IMR-90 (cell line): ENCODE data around the gene FBXO34. TPM values are rescaled to one million over a fixed set of nuclear protein-coding genes. Genes with fewer than 3 reads are reported as not detected.

ENCODE experiments used
- ATAC-seq: fragments of 200-7000 bp; cut with Tn5 transposase; 2 replicates; pipeline ENCODE4 v1.9.1; 2020; ENCODE audit warnings: low read depth, mild to moderate bottlenecking, moderate library complexity
- BruUV-seq: library from RNA; stranded (reverse); fragments of 400-500 nt; replicated peaks from 2 replicates; lab custom pipeline; 2021; lab: Mats Ljungman, UMichigan
- CTCF ChIA-PET: fragments of 300-600 bp; formaldehyde crosslinking; extraction: SDS; loops from one replicate; lab custom pipeline; 2021; ENCODE audit warnings: antibody characterized with exemption; lab: Yijun Ruan, JAX
- POLR2A ChIA-PET: fragments of 300-600 bp; sonication (Branson Sonifier 250); formaldehyde crosslinking; loops from one replicate; lab custom pipeline; 2022; ENCODE audit warnings: antibody characterized with exemption; ENCODE audit not compliant: unreplicated experiment; lab: Charles Lee
- DNase-seq: peaks from one replicate; pipeline ENCODE4 v3.0.0; 2013
- H2AFZ ChIP-seq: replicated peaks from 2 replicates; pipeline ENCODE3; 2013; ENCODE audit warnings: low read length, mild to moderate bottlenecking; ENCODE audit not compliant: poor library complexity
- H2AK5ac ChIP-seq: 2 replicates; pipeline ENCODE4 v1.6.1; 2013; ENCODE audit warnings: low read depth, low read length, inconsistent platforms
- H2AK9ac ChIP-seq: replicated peaks from 2 replicates; pipeline ENCODE3; 2013; ENCODE audit warnings: mild to moderate bottlenecking, low read depth, low read length, moderate library complexity; ENCODE audit not compliant: poor library complexity
- H2BK120ac ChIP-seq: 2 replicates; pipeline ENCODE4 v1.6.1; 2013; ENCODE audit warnings: low read depth, low read length, inconsistent platforms
- H2BK15ac ChIP-seq: 3 replicates; pipeline ENCODE4 v1.6.1; 2013; ENCODE audit warnings: low read depth, low read length, inconsistent platforms
- H2BK20ac ChIP-seq: 2 replicates; pipeline ENCODE4 v1.6.1; 2013; ENCODE audit warnings: low read depth, mild to moderate bottlenecking, inconsistent platforms, low read length, moderate library complexity
- H2BK5ac ChIP-seq: 2 replicates; pipeline ENCODE4 v1.6.1; 2013; ENCODE audit warnings: mild to moderate bottlenecking, low read depth, low read length, inconsistent platforms; ENCODE audit not compliant: poor library complexity, severe bottlenecking
- H3K14ac ChIP-seq: replicated peaks from 2 replicates; pipeline ENCODE4 v1.6.1; 2013; ENCODE audit warnings: low read depth, low read length, inconsistent platforms
- H3K18ac ChIP-seq: 2 replicates; pipeline ENCODE4 v1.6.1; 2013; ENCODE audit warnings: low read depth, low read length, control low read depth
- H3K23ac ChIP-seq: 2 replicates; pipeline ENCODE4 v1.6.1; 2013; ENCODE audit warnings: low read depth, low read length, inconsistent platforms
- H3K27ac ChIP-seq: 2 replicates; pipeline ENCODE4 v1.5.1; 2013; ENCODE audit warnings: mild to moderate bottlenecking, control low read depth, low read length; ENCODE audit not compliant: insufficient read depth
- H3K27me3 ChIP-seq: 2 replicates; pipeline ENCODE4 v1.6.1; 2013; ENCODE audit warnings: low read length; ENCODE audit not compliant: control insufficient read depth, insufficient read depth
- H3K36me3 ChIP-seq: 2 replicates; pipeline ENCODE4 v1.6.1; 2013; ENCODE audit warnings: low read length, mixed read lengths; ENCODE audit not compliant: control insufficient read depth, insufficient read depth
- H3K4ac ChIP-seq: 2 replicates; pipeline ENCODE4 v1.6.1; 2013; ENCODE audit warnings: low read depth, low read length, inconsistent platforms
- H3K4me1 ChIP-seq: 2 replicates; pipeline ENCODE4 v1.6.1; 2013; ENCODE audit warnings: low read length, mixed read lengths; ENCODE audit not compliant: control insufficient read depth, insufficient read depth
- H3K4me2 ChIP-seq: 2 replicates; pipeline ENCODE4 v1.6.1; 2013; ENCODE audit warnings: low read depth, mild to moderate bottlenecking, control low read depth, low read length, moderate library complexity
- H3K4me3 ChIP-seq: 2 replicates; pipeline ENCODE4 v1.5.1; 2013; ENCODE audit warnings: low read depth, mild to moderate bottlenecking, control low read depth, low read length, moderate library complexity; ENCODE audit not compliant: insufficient read depth
- H3K56ac ChIP-seq: 2 replicates; pipeline ENCODE4 v1.6.1; 2013; ENCODE audit warnings: low read length, inconsistent platforms; ENCODE audit not compliant: insufficient read depth; ENCODE audit errors: extremely low read depth
- H3K79me1 ChIP-seq, 2 experiments: 2 replicates each; pipeline ENCODE4 v1.6.1; 2013; ENCODE audit warnings: low read length in 2 of 2, inconsistent platforms in 1 of 2, low read depth in 1 of 2
- H3K9ac ChIP-seq: 2 replicates; pipeline ENCODE4 v1.6.1; 2013; ENCODE audit warnings: low read depth, low read length, control low read depth
- H3K9me1 ChIP-seq: 2 replicates; pipeline ENCODE4 v1.6.1; 2013; ENCODE audit warnings: low read length, inconsistent platforms; ENCODE audit not compliant: insufficient read depth
- H3K9me3 ChIP-seq: 2 replicates; pipeline ENCODE4 v1.6.1; 2013; ENCODE audit warnings: low read length; ENCODE audit not compliant: control insufficient read depth, insufficient read depth
- H4K20me1 ChIP-seq: 2 replicates; pipeline ENCODE4 v1.6.1; 2013; ENCODE audit warnings: low read length, inconsistent platforms; ENCODE audit not compliant: insufficient read depth
- H4K5ac ChIP-seq: 2 replicates; pipeline ENCODE4 v1.6.1; 2013; ENCODE audit warnings: mild to moderate bottlenecking, low read depth, low read length, control low read depth
- H4K8ac ChIP-seq, 2 experiments: 2 replicates each; pipeline ENCODE4 v1.6.1; 2013; ENCODE audit warnings: low read depth in 2 of 2, low read length in 2 of 2, control low read depth in 1 of 2, inconsistent platforms in 1 of 2
- H4K91ac ChIP-seq: 2 replicates; pipeline ENCODE4 v1.6.1; 2013; ENCODE audit warnings: low read depth, low read length, inconsistent platforms; ENCODE audit not compliant: insufficient read depth
- BHLHE40 ChIP-seq: fragments of 150-350 bp; IDR thresholded peaks from 2 replicates; pipeline ENCODE4 v1.6.1; 2016; ENCODE audit warnings: mild to moderate bottlenecking, low read depth, low read length
- CEBPB ChIP-seq: IDR thresholded peaks from 2 replicates; pipeline ENCODE4 v1.6.1; 2012; ENCODE audit warnings: low read depth, low read length, improper control_type of control experiment
- CHD1 ChIP-seq: IDR thresholded peaks from 2 replicates; pipeline ENCODE4 v1.6.1; 2012; ENCODE audit warnings: low read depth, low read length, improper control_type of control experiment
- FOS ChIP-seq: fragments of 150-350 bp; IDR thresholded peaks from 2 replicates; pipeline ENCODE4 v1.6.1; 2016; ENCODE audit warnings: low read depth, low read length
- MAFK ChIP-seq: IDR thresholded peaks from 2 replicates; pipeline ENCODE4 v1.6.1; 2012; ENCODE audit warnings: low read depth, low read length, improper control_type of control experiment
- MXI1 ChIP-seq: IDR thresholded peaks from 2 replicates; pipeline ENCODE4 v1.6.1; 2012; ENCODE audit warnings: low read depth, mild to moderate bottlenecking, low read length, moderate library complexity, borderline replicate concordance
- NFE2L2 ChIP-seq: fragments of 150-350 bp; IDR thresholded peaks from 2 replicates; pipeline ENCODE4 v1.6.1; 2016; ENCODE audit warnings: low read depth, mild to moderate bottlenecking, low read length
- POLR2A ChIP-seq: IDR thresholded peaks from 2 replicates; pipeline ENCODE4 v1.6.1; 2012; ENCODE audit warnings: mild to moderate bottlenecking, low read depth, low read length
- RAD21 ChIP-seq: IDR thresholded peaks from 2 replicates; pipeline ENCODE4 v1.6.1; 2012; ENCODE audit warnings: low read length, improper control_type of control experiment
- SMC3 ChIP-seq: fragments of 150-350 bp; IDR thresholded peaks from 2 replicates; pipeline ENCODE4 v1.6.1; 2016; ENCODE audit warnings: low read depth, mild to moderate bottlenecking, antibody characterized with exemption, low read length, moderate library complexity
- dilution Hi-C: fragments of 300-500 bp; cut with HindIII; formaldehyde crosslinking; loops from one replicate; pipeline ENCODE4 v1.14.3; 2018; ENCODE audit warnings: low sequenced_read_pairs; ENCODE audit not compliant: unreplicated experiment
- in situ Hi-C: fragments of 300-500 bp; cut with MboI; formaldehyde crosslinking; loops from 3 replicates; pipeline ENCODE4 v1.14.3; 2019; ENCODE audit warnings: low sequenced_read_pairs, inconsistent platforms, mixed read lengths
- intact Hi-C: fragments of 100-400 bp; cut with micrococcal nuclease; formaldehyde crosslinking; loops from 2 replicates; pipeline ENCODE4 v1.10.0; 2022
- polyA plus RNA-seq, 3 experiments: library from polyadenylated mRNA; depleted of rRNA; stranded (reverse); fragments of >200 nt; gene quantifications; 2 replicates each; pipeline ENCODE4 v1.2.3, GENCODE V29; 2012; ENCODE audit warnings: low replicate concordance in 1 of 3
- total RNA-seq: library from RNA; depleted of rRNA; stranded (reverse); fragments of >200 nt; gene quantifications from 2 replicates; pipeline ENCODE4 v1.2.3, GENCODE V29; 2012
- TF ChIP-seq, protein P1 (sequence below): fragments of 150-350 bp; IDR thresholded peaks from 2 replicates; pipeline ENCODE4 v1.6.1; 2017; ENCODE audit warnings: mild to moderate bottlenecking, antibody characterized with exemption, low read length, low read depth

Gene FBXO34
- total and polyA plus RNA-seq, 2 of the 4 experiments (the other 2 are of a cell fraction): 15.4 to 35.1 TPM

DNA sequence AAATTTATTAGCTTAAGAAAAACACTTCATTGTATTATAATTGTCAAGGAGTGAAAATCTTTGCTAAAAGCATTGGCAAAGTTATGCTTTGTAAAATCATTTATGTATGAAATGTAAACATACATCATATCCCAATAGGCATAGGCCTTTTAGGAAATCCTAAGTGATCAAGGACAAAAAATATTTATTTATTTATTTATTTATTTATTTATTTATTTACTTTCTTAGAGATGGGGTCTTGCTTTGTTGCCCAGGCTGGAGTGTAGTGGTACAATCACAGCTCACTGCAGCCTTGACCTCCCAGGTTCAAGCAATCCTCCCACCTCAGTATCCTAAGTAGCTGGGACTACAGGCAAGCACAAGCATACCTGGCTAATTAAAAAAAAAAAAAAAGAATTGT lies 47.9 kb upstream of the FBXO34 start:
- Histone ChIP-seq H3K9me3 (peaks cover 2% of the 10 kb centered on the region; the same call in 1 of the 2 replicates), H3K27ac (no peak overlapping the region), H4K91ac (no peak overlapping the region), H3K9me1 (no peaks in the 10 kb centered on the region), H4K8ac (no peak overlapping the region), H3K79me1 (no peaks in the 10 kb centered on the region), H2BK20ac (no peak overlapping the region), H3K23ac (no peak overlapping the region), H4K20me1 (no peaks in the 10 kb centered on the region), H2AK5ac (no peak overlapping the region), H2BK15ac (no peak overlapping the region), H2AK9ac (no peak overlapping the region), H2BK5ac (no peak overlapping the region), H3K4me2 (no peak overlapping the region), H3K4me3 (no peak overlapping the region), H3K4me1 (no peaks in the 10 kb centered on the region), H3K14ac (no peak overlapping the region), H4K5ac (no peak overlapping the region), H3K36me3 (no peaks in the 10 kb centered on the region), H3K27me3 (no peaks in the 10 kb centered on the region), H3K18ac (no peak overlapping the region), H2BK120ac (no peak overlapping the region), H3K56ac (no peak overlapping the region), H2AFZ (no peak overlapping the region), H3K9ac (no peak overlapping the region), H3K4ac (no peak overlapping the region)
- dilution Hi-C loops: no loop called here
- ChIA-PET POLR2A (no interaction called here), CTCF (no interaction called here)
- intact Hi-C loops: no loop called here
- in situ Hi-C loops: no loop called here
- TF ChIP-seq POLR2A: no peak
- TF ChIP-seq RAD21: no peak
- no peak for TF ChIP-seq SMC3
- TF ChIP-seq, protein P1, sequence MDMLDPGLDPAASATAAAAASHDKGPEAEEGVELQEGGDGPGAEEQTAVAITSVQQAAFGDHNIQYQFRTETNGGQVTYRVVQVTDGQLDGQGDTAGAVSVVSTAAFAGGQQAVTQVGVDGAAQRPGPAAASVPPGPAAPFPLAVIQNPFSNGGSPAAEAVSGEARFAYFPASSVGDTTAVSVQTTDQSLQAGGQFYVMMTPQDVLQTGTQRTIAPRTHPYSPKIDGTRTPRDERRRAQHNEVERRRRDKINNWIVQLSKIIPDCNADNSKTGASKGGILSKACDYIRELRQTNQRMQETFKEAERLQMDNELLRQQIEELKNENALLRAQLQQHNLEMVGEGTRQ: no peak
- TF ChIP-seq BHLHE40: no peak
- TF ChIP-seq CHD1: no peak
- no peak for TF ChIP-seq NFE2L2
- TF ChIP-seq MXI1: no peak
- no peak for TF ChIP-seq MAFK
- TF ChIP-seq FOS: no peak
- TF ChIP-seq CEBPB: no peak
- no peak for ATAC-seq
- no TSS peak for BruUV-seq
- DNase-seq: no peak
